BJ (cell line): ENCODE data around the gene PSEN1. TPM values are rescaled to one million over a fixed set of nuclear protein-coding genes. Genes with fewer than 3 reads are reported as not detected.

Experiments
- CTCF ChIA-PET: fragments of 350-600 bp; formaldehyde crosslinking; extraction: SDS; loops from one replicate; lab custom pipeline; 2021; ENCODE audit warnings: antibody characterized with exemption, inconsistent platforms; lab: Yijun Ruan, JAX
- POLR2A ChIA-PET: fragments of 300-600 bp; sonication (Branson Sonifier 250); formaldehyde crosslinking; extraction: SDS; loops from one replicate; lab custom pipeline; 2021; ENCODE audit warnings: antibody characterized with exemption; lab: Charles Lee
- DNase-seq: peaks from one replicate; pipeline ENCODE4 v3.0.0-alpha.2; 2011; ENCODE audit warnings: low read depth
- H3K27me3 ChIP-seq: 2 replicates; pipeline ENCODE4 v1.6.0; 2011; ENCODE audit warnings: low read length; ENCODE audit not compliant: control insufficient read depth, insufficient read depth
- H3K36me3 ChIP-seq: 2 replicates; pipeline ENCODE4 v1.5.1; 2011; ENCODE audit warnings: low read length; ENCODE audit not compliant: control insufficient read depth, insufficient read depth
- H3K4me3 ChIP-seq: 2 replicates; pipeline ENCODE4 v1.5.1; 2011; ENCODE audit warnings: low read depth, mild to moderate bottlenecking, control low read depth, low read length
- polyA plus RNA-seq: library from polyadenylated mRNA; depleted of rRNA; stranded (reverse); fragments of >200 nt; gene quantifications from 2 replicates; pipeline ENCODE4 v1.2.3, GENCODE V29; 2011
- TF ChIP-seq, protein P1 (sequence below): IDR thresholded peaks from 2 replicates; pipeline ENCODE4 v1.5.1; 2011; ENCODE audit warnings: low read depth, mild to moderate bottlenecking, control low read depth, inconsistent platforms, low read length, moderate library complexity; ENCODE audit not compliant: insufficient read depth

PSEN1 gene
- polyA plus RNA-seq, 1 experiment = 15.8 TPM

DNA sequence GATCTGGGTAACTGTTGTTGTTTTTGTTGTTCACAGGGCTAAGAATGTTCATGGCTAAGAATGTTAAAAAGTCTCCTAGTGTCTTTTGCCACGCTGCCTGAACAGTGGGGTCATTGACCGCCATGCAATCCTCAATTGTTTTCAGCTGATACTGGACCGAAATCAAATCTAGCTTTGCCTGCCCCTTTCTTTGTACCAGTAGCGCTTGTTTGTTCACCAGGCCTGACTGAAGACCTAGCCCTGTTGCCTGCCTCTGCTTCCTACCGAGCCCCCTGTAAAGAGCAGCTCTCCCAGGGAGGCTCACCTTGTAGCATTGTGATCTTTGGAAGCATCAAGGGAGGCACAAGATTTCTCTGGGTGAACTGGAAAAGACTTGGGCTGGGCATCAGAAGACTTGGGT is 6.7 kb downstream of the PSEN1 start:
- no peak overlapping the region for H3K4me3 ChIP-seq
- H3K36me3 ChIP-seq = no peaks in the 10 kb centered on the region
- POLR2A ChIA-PET = no interaction called here
- DNase-seq = no peak
- TF ChIP-seq, protein P1, sequence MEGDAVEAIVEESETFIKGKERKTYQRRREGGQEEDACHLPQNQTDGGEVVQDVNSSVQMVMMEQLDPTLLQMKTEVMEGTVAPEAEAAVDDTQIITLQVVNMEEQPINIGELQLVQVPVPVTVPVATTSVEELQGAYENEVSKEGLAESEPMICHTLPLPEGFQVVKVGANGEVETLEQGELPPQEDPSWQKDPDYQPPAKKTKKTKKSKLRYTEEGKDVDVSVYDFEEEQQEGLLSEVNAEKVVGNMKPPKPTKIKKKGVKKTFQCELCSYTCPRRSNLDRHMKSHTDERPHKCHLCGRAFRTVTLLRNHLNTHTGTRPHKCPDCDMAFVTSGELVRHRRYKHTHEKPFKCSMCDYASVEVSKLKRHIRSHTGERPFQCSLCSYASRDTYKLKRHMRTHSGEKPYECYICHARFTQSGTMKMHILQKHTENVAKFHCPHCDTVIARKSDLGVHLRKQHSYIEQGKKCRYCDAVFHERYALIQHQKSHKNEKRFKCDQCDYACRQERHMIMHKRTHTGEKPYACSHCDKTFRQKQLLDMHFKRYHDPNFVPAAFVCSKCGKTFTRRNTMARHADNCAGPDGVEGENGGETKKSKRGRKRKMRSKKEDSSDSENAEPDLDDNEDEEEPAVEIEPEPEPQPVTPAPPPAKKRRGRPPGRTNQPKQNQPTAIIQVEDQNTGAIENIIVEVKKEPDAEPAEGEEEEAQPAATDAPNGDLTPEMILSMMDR = no peak
- CTCF ChIA-PET = no interaction called here
- H3K27me3 ChIP-seq = no peaks in the 10 kb centered on the region

DNA sequence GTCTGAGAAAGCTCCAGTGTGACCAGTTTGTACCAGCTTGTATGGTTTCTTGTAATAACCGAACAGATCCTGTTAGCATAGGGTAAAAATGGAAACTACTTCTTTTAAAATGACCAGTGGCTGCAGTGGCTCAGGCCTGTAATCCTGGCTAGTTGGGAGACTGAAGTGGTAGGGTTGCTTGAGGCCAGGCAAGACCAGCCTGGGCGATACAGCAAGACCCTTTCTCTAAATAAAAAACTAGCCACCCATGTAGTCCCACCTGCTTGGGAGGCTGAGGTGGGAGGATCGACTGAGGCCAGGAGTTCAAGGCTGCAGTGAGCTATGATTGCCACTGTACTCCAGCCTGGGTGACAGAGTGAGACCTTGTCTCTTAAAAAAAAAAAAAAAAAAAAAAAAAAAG is 7.3 kb downstream of the PSEN1 start:
- Histone ChIP-seq H3K27me3 (no peaks in the 10 kb centered on the region), H3K4me3 (no peak overlapping the region), H3K36me3 (0 out of 2 replicates have a peak, but pooled peaks cover 1% of the 10 kb centered on the region)
- TF ChIP-seq, protein P1 = no peak
- DNase-seq = no peak
- CTCF ChIA-PET = interaction anchor here (0.6 kb wide), 1 partner anchor 44 kb away, joined by 8 read pairs; no protein-coding TSS in a partner anchor
- POLR2A ChIA-PET = no interaction called here

DNA sequence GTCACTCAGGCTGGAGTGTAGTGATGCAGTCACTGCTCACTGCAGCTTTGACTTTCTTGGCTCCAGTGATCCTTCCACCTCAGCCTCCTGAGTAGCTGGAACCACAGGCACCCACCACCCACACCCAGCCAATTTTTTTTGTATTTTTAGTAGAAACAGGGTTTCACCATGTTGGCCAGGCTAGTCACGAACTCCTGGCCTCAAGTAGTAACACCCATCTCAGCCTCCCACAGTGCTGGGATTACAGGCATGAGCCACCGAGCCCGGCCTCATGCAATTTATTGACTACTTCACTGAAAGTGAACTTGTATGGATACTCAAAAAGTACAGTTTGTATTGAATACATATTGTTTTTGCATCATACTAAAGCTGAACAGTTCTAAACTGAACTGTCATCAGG is 9.1 kb downstream of the PSEN1 start:
- TF ChIP-seq, protein P1 = no peak
- Histone ChIP-seq H3K4me3 (no peak overlapping the region), H3K36me3 (0 out of 2 replicates have a peak, but pooled peaks cover 3% of the 10 kb centered on the region), H3K27me3 (no peaks in the 10 kb centered on the region)
- no peak for DNase-seq
- ChIA-PET POLR2A (no interaction called here), CTCF (no interaction called here)

GRCh38 chr14:73146111-73146510 is 9.8 kb downstream of the PSEN1 start:
- H3K27me3 ChIP-seq = no peaks in the 10 kb centered on the region
- POLR2A ChIA-PET = no interaction called here
- DNase-seq = no peak
- CTCF ChIA-PET = interaction anchor here (1.0 kb wide), 1 partner anchor 9 kb away, joined by 3 read pairs; no protein-coding TSS in a partner anchor
- H3K4me3 ChIP-seq = no peak overlapping the region
- H3K36me3 ChIP-seq = 0 out of 2 replicates have a peak, but pooled peaks cover 3% of the 10 kb centered on the region
- TF ChIP-seq, protein P1 = no peak

DNA sequence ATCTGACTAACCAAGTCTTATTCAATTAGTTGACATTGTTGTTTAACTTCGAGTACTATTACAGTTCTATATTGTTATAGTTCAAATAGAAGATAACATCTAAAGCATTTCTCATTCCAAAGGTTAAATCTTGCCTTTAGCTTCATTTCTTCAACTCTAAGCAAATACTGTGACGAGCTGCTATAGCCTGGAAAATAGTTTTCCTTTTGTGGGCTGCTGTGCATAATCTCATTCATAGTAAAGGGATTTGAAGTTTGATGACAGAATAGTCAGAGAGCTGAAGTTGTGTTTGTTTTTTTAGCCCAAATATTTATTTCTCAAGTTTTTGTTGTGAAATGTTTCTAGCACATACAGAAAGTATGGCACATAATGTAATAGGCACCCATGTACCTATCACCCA is 13.4 kb downstream of the PSEN1 start:
- ChIA-PET POLR2A (no interaction called here), CTCF (no interaction called here)

More for the DNA sequence above, 13.4 kb downstream of the PSEN1 start:
- no peak for DNase-seq
- H3K36me3 ChIP-seq = peaks cover 4% of the 10 kb centered on the region; the same call in 1 of the 2 replicates
- no peaks in the 10 kb centered on the region for H3K27me3 ChIP-seq
- no peak overlapping the region for H3K4me3 ChIP-seq
- TF ChIP-seq, protein P1 = no peak
